ENCODE results near the gene MCM6. TPM values are rescaled to one million over a fixed set of nuclear protein-coding genes. Genes with fewer than 3 reads are reported as not detected.

Gene MCM6
- total and polyA plus RNA-seq, 11 donors: 1.0 to 16.1 (median 3.7) TPM

DNA sequence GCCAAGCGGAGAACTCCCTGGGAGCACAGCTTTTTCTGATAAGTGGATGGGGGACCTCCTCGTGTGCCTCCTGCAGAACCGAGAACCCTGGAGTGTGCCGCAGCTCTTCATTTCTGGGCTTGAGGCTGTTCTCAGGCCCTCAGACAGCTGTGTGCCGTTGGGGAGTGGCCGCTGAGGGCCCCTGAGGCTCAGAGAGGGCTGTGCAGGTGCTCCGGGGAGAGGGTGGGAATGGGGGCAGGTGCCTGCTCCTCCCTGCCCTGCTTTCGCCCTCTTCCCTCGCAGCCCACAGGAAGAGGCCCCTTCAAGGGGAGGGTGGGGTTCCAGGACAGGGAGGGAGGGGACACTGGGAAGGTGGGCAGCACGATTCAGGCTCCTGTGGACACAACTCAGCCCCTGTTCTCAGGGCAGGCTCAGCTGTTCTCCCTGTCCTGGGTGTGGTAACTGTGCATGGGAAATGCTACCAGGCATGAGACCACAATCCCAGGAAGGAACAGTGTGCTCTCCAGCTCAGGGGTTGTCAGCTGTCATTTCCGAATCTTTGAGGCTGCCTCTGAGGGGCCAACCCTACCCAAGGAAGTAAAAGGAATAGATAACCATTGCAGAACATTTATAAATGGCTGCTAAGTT is 50.6 kb downstream of the MCM6 start:
- WGBS, 4 donors: 33 to 51% (median 47%) methylated on average over 10 to 11 of the region's 11 CpGs
- H3K27ac ChIP-seq: peak overlapping the region in 1 of 12 donors; percentile 33
- no peaks in the 10 kb centered on the region for H3K36me3 ChIP-seq
- H3K4me1 ChIP-seq: peaks cover 0 to 5% (median 0%) of the 10 kb centered on the region in 12 donors
- ATAC-seq (peak; percentile 20 to 70 (median 59)), DNase-seq (no peak)
- H3K27me3 ChIP-seq: peaks cover 0 to 4% (median 0%) of the 10 kb centered on the region in 9 donors
- TF ChIP-seq, protein P1, sequence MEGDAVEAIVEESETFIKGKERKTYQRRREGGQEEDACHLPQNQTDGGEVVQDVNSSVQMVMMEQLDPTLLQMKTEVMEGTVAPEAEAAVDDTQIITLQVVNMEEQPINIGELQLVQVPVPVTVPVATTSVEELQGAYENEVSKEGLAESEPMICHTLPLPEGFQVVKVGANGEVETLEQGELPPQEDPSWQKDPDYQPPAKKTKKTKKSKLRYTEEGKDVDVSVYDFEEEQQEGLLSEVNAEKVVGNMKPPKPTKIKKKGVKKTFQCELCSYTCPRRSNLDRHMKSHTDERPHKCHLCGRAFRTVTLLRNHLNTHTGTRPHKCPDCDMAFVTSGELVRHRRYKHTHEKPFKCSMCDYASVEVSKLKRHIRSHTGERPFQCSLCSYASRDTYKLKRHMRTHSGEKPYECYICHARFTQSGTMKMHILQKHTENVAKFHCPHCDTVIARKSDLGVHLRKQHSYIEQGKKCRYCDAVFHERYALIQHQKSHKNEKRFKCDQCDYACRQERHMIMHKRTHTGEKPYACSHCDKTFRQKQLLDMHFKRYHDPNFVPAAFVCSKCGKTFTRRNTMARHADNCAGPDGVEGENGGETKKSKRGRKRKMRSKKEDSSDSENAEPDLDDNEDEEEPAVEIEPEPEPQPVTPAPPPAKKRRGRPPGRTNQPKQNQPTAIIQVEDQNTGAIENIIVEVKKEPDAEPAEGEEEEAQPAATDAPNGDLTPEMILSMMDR (IDR thresholded peaks at IDR 0.05): no peak
- TF ChIP-seq POLR2A (IDR thresholded peaks at IDR 0.05): no peak
- peaks cover 0 to 11% (median 3%) of the 10 kb centered on the region in 12 donors for H3K9me3 ChIP-seq
- intact Hi-C loops (cut with DNase I): no loop called here
- H3K4me3 ChIP-seq: no peak overlapping the region

DNA sequence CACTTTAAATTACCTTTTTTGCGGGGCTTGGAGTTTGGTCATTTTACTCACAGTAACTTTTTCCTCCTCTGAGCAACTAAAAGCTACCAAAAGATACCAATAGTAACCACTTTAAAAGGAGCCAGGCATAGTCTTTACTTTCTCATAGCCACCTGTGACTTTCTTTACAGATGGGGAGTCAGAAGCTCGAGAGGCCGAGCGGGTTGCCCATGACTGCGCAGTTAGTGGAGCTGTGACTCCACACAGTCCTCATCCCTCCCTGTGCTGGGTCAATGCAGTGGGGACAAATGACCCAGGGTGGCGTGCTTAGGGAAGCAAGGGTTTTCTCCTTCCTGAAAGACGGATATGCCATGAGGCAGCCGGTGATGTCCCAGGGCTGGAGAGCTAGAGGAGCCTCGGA is 51.1 kb downstream of the MCM6 start:
- H3K36me3 ChIP-seq: no peaks in the 10 kb centered on the region
- peaks cover 0 to 5% (median 0%) of the 10 kb centered on the region in 12 donors for H3K4me1 ChIP-seq
- no peak for ATAC-seq
- H3K9me3 ChIP-seq: peaks cover 0 to 11% (median 3%) of the 10 kb centered on the region in 12 donors
- peaks cover 0 to 4% (median 0%) of the 10 kb centered on the region in 9 donors for H3K27me3 ChIP-seq
- intact Hi-C loops (cut with DNase I): no loop called here
- WGBS, 4 donors: 77 to 87% (median 80%) methylated on average over 9 of the region's 9 CpGs
- no peak for DNase-seq
- H3K27ac ChIP-seq: peak overlapping the region in 1 of 12 donors; percentile 33
- TF ChIP-seq, protein P1 (IDR thresholded peaks at IDR 0.05): no peak
- TF ChIP-seq POLR2A (IDR thresholded peaks at IDR 0.05): no peak
- no peak overlapping the region for H3K4me3 ChIP-seq

DNA sequence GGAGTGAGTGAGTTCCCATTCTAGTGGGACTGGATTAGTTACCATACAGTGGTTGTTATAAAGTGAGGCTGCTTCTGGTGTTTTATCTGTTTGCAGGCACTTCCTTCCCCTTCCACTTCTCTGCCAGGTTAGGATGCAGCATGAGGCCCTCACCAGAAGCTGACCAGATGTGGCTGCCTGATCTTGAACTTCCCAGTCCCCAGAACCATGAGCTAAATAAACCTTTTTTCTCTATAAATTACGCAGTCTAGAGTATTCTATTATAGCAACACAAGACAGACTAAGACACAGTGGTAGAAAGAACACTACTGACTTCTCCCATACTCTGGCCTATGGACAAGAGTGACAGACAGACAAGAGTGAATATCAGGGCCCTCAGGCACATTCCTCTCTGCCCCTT is 53.4 kb downstream of the MCM6 start:
- peaks cover 0 to 11% (median 4%) of the 10 kb centered on the region in 12 donors for H3K9me3 ChIP-seq
- H3K27me3 ChIP-seq: no peaks in the 10 kb centered on the region
- ATAC-seq: no peak
- H3K4me3 ChIP-seq: no peak overlapping the region
- no peak overlapping the region for H3K27ac ChIP-seq
- H3K4me1 ChIP-seq: peaks cover 0 to 5% (median 0%) of the 10 kb centered on the region in 12 donors
- WGBS, 4 donors: 78 to 90% (median 83%) methylated on average over 1 of the region's 1 CpG
- no peak for DNase-seq
- intact Hi-C loops (cut with DNase I): no loop called here
- TF ChIP-seq, protein P1 (IDR thresholded peaks at IDR 0.05): no peak
- no peak for TF ChIP-seq POLR2A (IDR thresholded peaks at IDR 0.05)
- H3K36me3 ChIP-seq: no peaks in the 10 kb centered on the region

DNA sequence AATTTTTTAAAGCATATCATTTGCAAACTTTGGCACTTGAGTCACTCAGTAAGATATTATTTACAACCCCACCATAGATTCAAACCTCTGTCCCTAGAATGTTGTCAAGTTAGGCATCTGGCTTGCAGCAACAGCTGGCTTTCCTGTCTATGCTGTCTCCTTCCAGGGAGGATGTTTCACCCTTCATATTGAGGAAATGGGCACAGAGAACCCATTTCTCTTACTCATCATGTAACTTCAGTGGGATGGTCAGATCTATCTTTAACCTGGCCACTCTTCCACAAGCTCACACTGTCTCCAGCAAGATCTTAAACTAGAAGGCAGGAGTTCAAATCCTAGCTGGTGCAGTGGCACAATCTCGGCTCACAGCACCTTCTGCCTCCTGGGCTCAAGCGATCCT is 55.1 kb downstream of the MCM6 start:
- TF ChIP-seq POLR2A (IDR thresholded peaks at IDR 0.05): no peak
- TF ChIP-seq, protein P1 (IDR thresholded peaks at IDR 0.05): no peak
- intact Hi-C loops (cut with DNase I): no loop called here
- ATAC-seq: no peak
- Histone ChIP-seq H3K27me3 (no peaks in the 10 kb centered on the region), H3K36me3 (no peaks in the 10 kb centered on the region), H3K27ac (no peak overlapping the region), H3K9me3 (peaks cover 0 to 11% (median 4%) of the 10 kb centered on the region in 12 donors), H3K4me1 (peaks cover 0 to 5% (median 0%) of the 10 kb centered on the region in 12 donors), H3K4me3 (no peak overlapping the region)
- DNase-seq: no peak
- 86 to 97% (median 93%) methylated on average over 2 of the region's 2 CpGs for WGBS, 4 donors
